ENCODE data around the gene ANO1. TPM values are rescaled to one million over a fixed set of nuclear protein-coding genes. Genes with fewer than 3 reads are reported as not detected.
A peak's percentile ranks its signal among the peaks of the same experiment; 100 is the strongest.

Gene ANO1
- polyA plus RNA-seq, 1 donor (not counting 4 experiments of a cell fraction or from before 2014, with no cell fraction given) = 45.2 TPM

DNA sequence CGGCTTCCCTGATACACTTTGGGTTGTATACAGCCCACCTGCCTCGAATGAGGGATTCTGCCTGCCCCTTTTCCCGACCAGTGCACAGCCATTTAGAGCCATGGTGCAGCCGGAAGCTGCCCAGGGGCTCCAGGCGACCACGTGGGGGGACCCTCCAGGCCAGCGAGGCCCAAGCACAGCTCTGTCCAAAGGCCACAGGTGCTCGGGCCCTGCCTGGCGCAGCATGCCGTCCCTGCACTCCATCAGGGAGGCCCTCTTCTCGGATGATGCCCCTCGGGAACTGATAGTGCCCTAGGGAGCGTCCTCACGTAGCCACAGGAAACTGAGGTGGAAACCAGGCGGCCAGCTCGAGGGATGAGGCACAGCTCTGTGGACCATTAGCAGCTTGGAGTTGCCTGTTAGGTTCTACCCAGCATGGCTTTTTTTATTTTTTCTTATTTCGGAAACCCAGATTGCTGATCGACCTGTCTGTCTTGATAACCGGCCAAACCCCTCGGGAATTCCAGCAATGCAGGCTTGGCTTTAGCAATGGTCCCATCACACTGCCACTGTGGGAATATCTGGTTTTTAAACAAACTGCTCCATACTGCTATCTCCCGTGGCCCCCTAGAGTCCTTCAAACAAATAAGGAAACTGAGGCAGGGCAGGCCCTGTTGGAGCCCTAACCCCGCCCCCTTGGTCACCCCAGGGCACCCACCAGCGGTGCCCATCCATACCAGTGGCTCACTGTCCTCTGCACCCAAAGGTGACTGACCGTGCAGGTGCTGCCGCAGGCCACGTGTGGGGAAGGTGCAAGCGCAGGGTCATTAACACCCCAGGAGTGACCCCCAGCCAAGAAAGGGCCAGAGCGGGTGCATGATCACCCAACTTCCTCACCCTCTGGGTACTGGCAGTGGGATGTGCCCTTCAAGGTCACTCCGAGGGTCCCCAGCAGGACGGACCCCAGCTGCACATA, 8.0 kb downstream of the ANO1 start:
- dilution Hi-C loops (cut with MboI; ENCODE audit: extremely low pct_ligation_motif_present, low sequenced_read_pairs) = no loop called here
- no peak overlapping the region for H3K4me3 ChIP-seq (ENCODE audit: control insufficient read depth in 2 of 3, extremely low read depth in 1 of 3, insufficient read depth in 2 of 3, low read depth in 1 of 3, low read length in 3 of 3)
- FAIRE-seq (no peak), DNase-seq (ENCODE audit: low read depth, low spot score) (no peak)
- no peak overlapping the region for H3K4me2 ChIP-seq (ENCODE audit: control insufficient read depth, extremely low read depth, insufficient read depth, low read depth, low read length)
- peaks cover 0 to 13% of the 10 kb centered on the region in 2 experiments for H3K36me3 ChIP-seq (ENCODE audit: control insufficient read depth in 2 of 2, extremely low read depth in 1 of 2, insufficient read depth in 2 of 2, low read length in 2 of 2)
- no peaks in the 10 kb centered on the region for H3K9me3 ChIP-seq (ENCODE audit: control insufficient read depth, low read depth, low read length)
- no peaks in the 10 kb centered on the region for H3K27me3 ChIP-seq (ENCODE audit: control insufficient read depth, extremely low read depth, insufficient read depth, low read length)
- H3K27ac ChIP-seq (ENCODE audit: control insufficient read depth, insufficient read depth, low read length) = no peak overlapping the region
- H3K9ac ChIP-seq (ENCODE audit: control insufficient read depth, extremely low read depth, insufficient read depth, low read length) = no peak overlapping the region
- H3K4me1 ChIP-seq (ENCODE audit: control insufficient read depth, extremely low read depth, insufficient read depth, low read length) = peaks cover 10% of the 10 kb centered on the region
- H4K20me1 ChIP-seq (ENCODE audit: control insufficient read depth, extremely low read depth, insufficient read depth, low read length) = peaks cover 2% of the 10 kb centered on the region
- H3K9me1 ChIP-seq (ENCODE audit: control insufficient read depth, extremely low read depth, insufficient read depth, low read length) = peaks cover 3% of the 10 kb centered on the region
- TF ChIP-seq, protein P1, sequence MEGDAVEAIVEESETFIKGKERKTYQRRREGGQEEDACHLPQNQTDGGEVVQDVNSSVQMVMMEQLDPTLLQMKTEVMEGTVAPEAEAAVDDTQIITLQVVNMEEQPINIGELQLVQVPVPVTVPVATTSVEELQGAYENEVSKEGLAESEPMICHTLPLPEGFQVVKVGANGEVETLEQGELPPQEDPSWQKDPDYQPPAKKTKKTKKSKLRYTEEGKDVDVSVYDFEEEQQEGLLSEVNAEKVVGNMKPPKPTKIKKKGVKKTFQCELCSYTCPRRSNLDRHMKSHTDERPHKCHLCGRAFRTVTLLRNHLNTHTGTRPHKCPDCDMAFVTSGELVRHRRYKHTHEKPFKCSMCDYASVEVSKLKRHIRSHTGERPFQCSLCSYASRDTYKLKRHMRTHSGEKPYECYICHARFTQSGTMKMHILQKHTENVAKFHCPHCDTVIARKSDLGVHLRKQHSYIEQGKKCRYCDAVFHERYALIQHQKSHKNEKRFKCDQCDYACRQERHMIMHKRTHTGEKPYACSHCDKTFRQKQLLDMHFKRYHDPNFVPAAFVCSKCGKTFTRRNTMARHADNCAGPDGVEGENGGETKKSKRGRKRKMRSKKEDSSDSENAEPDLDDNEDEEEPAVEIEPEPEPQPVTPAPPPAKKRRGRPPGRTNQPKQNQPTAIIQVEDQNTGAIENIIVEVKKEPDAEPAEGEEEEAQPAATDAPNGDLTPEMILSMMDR (optimal IDR thresholded peaks at IDR 0.05 in 1 of 3, IDR thresholded peaks at IDR 0.05 in 1 of 3, conservative IDR thresholded peaks at IDR 0.05 in 1 of 3; ENCODE audit: extremely low read depth in 1 of 3, insufficient read depth in 2 of 3, low read length in 3 of 3) = no peak
- TF ChIP-seq EZH2 (IDR thresholded peaks at IDR 0.05; ENCODE audit: low read length) = no peak
- H3K79me2 ChIP-seq (ENCODE audit: control insufficient read depth, insufficient read depth, low read length) = peaks cover 80% of the 10 kb centered on the region
- H2AFZ ChIP-seq (ENCODE audit: control insufficient read depth, low read length) = no peak overlapping the region

DNA sequence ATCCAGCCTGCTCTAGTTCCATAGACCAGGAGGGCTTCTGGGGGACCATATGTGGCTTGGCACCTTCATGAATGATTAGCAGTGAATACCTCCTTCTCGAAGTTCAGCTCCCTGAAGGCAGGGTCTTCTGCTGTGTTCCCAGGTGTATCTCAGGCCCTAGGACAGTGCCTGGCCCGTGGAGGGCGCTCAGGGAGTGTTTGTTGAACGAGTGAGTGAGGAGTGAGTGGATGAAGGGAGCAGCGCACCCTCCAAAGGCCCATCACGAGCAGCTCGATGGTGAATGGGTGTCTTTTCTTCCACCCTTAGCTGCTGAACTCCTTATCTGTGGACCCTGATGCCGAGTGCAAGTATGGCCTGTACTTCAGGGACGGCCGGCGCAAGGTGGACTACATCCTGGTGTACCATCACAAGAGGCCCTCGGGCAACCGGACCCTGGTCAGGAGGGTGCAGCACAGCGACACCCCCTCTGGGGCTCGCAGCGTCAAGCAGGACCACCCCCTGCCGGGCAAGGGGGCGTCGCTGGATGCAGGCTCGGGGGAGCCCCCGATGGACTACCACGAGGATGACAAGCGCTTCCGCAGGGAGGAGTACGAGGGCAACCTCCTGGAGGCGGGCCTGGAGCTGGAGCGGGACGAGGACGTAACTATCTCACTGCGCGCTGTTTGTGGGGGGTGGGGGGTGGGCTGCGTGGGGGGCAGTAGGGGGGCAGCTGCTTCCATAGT, 9.5 kb downstream of the ANO1 start:
- Histone ChIP-seq H3K9me3 (ENCODE audit: control insufficient read depth, low read depth, low read length) (no peaks in the 10 kb centered on the region), H4K20me1 (ENCODE audit: control insufficient read depth, extremely low read depth, insufficient read depth, low read length) (peaks cover 2% of the 10 kb centered on the region), H3K4me3 (ENCODE audit: control insufficient read depth in 2 of 3, extremely low read depth in 1 of 3, insufficient read depth in 2 of 3, low read depth in 1 of 3, low read length in 3 of 3) (no peak overlapping the region), H3K4me2 (ENCODE audit: control insufficient read depth, extremely low read depth, insufficient read depth, low read depth, low read length) (no peak overlapping the region), H3K4me1 (ENCODE audit: control insufficient read depth, extremely low read depth, insufficient read depth, low read length) (no peaks in the 10 kb centered on the region), H3K27me3 (ENCODE audit: control insufficient read depth, extremely low read depth, insufficient read depth, low read length) (no peaks in the 10 kb centered on the region), H2AFZ (ENCODE audit: control insufficient read depth, low read length) (no peak overlapping the region), H3K36me3 (ENCODE audit: control insufficient read depth in 2 of 2, extremely low read depth in 1 of 2, insufficient read depth in 2 of 2, low read length in 2 of 2) (peaks cover 0 to 16% of the 10 kb centered on the region in 2 experiments), H3K79me2 (ENCODE audit: control insufficient read depth, insufficient read depth, low read length) (peaks cover 84% of the 10 kb centered on the region), H3K9me1 (ENCODE audit: control insufficient read depth, extremely low read depth, insufficient read depth, low read length) (no peaks in the 10 kb centered on the region), H3K9ac (ENCODE audit: control insufficient read depth, extremely low read depth, insufficient read depth, low read length) (no peak overlapping the region), H3K27ac (ENCODE audit: control insufficient read depth, insufficient read depth, low read length) (no peak overlapping the region)
- dilution Hi-C loops (cut with MboI; ENCODE audit: extremely low pct_ligation_motif_present, low sequenced_read_pairs) = no loop called here
- no peak for TF ChIP-seq EZH2 (IDR thresholded peaks at IDR 0.05; ENCODE audit: low read length)
- TF ChIP-seq, protein P1 (optimal IDR thresholded peaks at IDR 0.05 in 1 of 3, IDR thresholded peaks at IDR 0.05 in 1 of 3, conservative IDR thresholded peaks at IDR 0.05 in 1 of 3; ENCODE audit: extremely low read depth in 1 of 3, insufficient read depth in 2 of 3, low read length in 3 of 3) = peak in 1 of 3 experiments; percentile 15
- FAIRE-seq (no peak), DNase-seq (ENCODE audit: low read depth, low spot score) (no peak)

All from keratinocyte (primary cell).